ENCODE measurements around the gene MYLK. TPM values are rescaled to one million over a fixed set of nuclear protein-coding genes. Genes with fewer than 3 reads are reported as not detected.

Gene MYLK
- total RNA-seq, 4 donors from 2014 or later, result 9.7 to 92.8 (median 32.5) TPM

DNA sequence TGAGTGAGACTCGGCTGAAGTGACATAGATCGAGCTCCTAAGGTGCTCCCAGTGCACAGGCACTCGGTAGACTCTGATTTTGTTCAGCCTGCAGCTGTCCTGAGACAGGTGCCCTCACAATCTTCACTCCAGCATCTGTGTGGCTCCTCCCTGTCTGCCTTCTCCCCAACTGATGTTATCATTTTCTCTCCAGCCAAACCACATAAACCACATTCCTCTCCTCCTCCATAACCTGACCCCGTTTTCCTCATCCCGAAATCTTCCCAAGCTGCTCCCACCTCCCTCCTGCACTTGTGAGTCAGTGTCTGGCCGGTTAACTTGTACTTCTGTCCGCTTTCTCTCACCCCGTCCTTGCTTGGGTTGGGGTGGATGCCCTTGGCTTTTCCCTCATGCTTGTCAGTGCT lies 206.0 kb downstream of the MYLK start:
- DNase-seq (ENCODE audit: low spot score in 2 of 2), result no peak
- no peak overlapping the region for H3K4me3 ChIP-seq (ENCODE audit: low read depth, poor library complexity, severe bottlenecking)
- no peak for TF ChIP-seq POLR2A (IDR thresholded peaks at IDR 0.05)
- TF ChIP-seq CTCF (IDR thresholded peaks at IDR 0.05), result no peak
- intact Hi-C loops (cut with DNase I; ENCODE audit: low total_unique reads), result no loop called here
- WGBS, 2 donors, result 24 to 36% methylated on average over 8 of the region's 8 CpGs

DNA sequence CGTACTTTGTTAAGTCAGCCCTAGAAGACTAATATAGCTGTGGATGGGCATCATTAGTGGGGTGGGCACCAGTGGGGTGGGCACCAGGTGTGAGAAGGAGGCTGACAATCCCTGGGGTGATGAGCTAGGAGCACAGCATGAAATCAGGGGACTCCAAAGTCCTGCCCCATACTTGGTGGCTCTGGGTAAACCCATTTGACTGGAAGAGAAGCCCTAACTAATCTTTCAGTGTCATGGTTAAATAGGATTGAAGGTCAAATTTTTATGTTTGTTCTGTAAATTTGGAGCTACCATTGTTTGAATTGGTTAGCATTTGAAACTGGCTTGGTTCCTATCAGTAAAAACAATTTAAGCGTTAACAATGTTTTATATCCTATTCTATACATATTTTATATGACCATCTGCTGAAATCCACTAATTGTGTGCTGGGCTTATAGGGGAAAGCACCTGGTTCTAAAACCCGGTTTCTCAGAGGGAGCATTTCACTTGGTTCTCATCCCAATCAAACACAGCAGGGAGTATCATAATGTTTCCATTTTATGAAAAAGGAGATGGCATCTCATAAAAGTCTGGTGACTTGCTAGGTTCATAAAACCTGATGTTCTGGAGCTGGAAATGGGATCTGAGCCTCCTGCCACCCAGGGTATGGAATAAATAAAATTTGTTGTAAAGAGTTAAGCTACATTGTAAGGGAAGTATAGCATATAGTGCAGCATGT lies 211.5 kb downstream of the MYLK start:
- TF ChIP-seq CTCF (IDR thresholded peaks at IDR 0.05), result no peak
- no peak for TF ChIP-seq POLR2A (IDR thresholded peaks at IDR 0.05)
- 90 to 95% methylated on average over 3 of the region's 3 CpGs for WGBS, 2 donors
- no peak overlapping the region for H3K4me3 ChIP-seq (ENCODE audit: low read depth, poor library complexity, severe bottlenecking)
- DNase-seq (ENCODE audit: low spot score in 2 of 2), result no peak
- intact Hi-C loops (cut with DNase I; ENCODE audit: low total_unique reads), result no loop called here

DNA sequence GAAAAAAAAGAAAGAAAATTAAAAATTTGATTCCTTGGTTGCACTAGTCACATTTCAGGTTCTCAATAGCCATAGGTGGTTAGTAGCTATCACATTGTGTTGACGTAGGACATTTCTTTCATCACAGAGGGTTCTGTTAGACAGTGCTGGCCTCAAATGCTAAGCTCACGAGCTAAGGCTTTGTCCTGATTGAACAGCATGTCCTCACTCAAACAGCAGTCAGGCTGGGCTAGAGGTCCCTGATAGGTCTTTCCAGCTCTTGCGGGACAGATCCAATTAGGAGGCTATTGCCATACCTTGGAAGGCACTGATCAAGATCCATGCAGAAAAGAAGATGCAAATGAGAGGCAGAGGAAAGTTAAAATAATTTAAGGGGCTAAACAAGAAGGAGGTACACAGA lies 213.4 kb downstream of the MYLK start:
- no peak for DNase-seq (ENCODE audit: low spot score in 2 of 2)
- intact Hi-C loops (cut with DNase I; ENCODE audit: low total_unique reads), result no loop called here
- H3K4me3 ChIP-seq (ENCODE audit: low read depth, poor library complexity, severe bottlenecking), result no peak overlapping the region
- TF ChIP-seq POLR2A (IDR thresholded peaks at IDR 0.05), result no peak
- TF ChIP-seq CTCF (IDR thresholded peaks at IDR 0.05), result no peak
- WGBS, 2 donors, result 90 to 94% methylated on average over 3 of the region's 3 CpGs

- DNase-seq (ENCODE audit: low spot score in 2 of 2), result no peak
- TF ChIP-seq POLR2A (IDR thresholded peaks at IDR 0.05), result no peak
- no peak for TF ChIP-seq CTCF (IDR thresholded peaks at IDR 0.05)
- 77 to 87% methylated on average over 8 of the region's 8 CpGs for WGBS, 2 donors
- no peak overlapping the region for H3K4me3 ChIP-seq (ENCODE audit: low read depth, poor library complexity, severe bottlenecking)
- intact Hi-C loops (cut with DNase I; ENCODE audit: low total_unique reads), result no loop called here
Observed at GRCh38 chr3:123668906-123669305, 215.2 kb downstream of the MYLK start.

GRCh38 chr3:123667784-123668183 lies 216.3 kb downstream of the MYLK start:
- DNase-seq (ENCODE audit: low spot score in 2 of 2), result no peak
- no peak overlapping the region for H3K4me3 ChIP-seq (ENCODE audit: low read depth, poor library complexity, severe bottlenecking)
- intact Hi-C loops (cut with DNase I; ENCODE audit: low total_unique reads), result no loop called here
- 64 to 68% methylated on average over 6 of the region's 6 CpGs for WGBS, 2 donors
- TF ChIP-seq POLR2A (IDR thresholded peaks at IDR 0.05), result no peak

GRCh38 chr3:123664753-123665152 lies 219.4 kb downstream of the MYLK start:
- intact Hi-C loops (cut with DNase I; ENCODE audit: low total_unique reads), result no loop called here
- no peak for DNase-seq (ENCODE audit: low spot score in 2 of 2)
- no peak overlapping the region for H3K4me3 ChIP-seq (ENCODE audit: low read depth, poor library complexity, severe bottlenecking)
- TF ChIP-seq CTCF (IDR thresholded peaks at IDR 0.05), result no peak
- TF ChIP-seq POLR2A (IDR thresholded peaks at IDR 0.05), result no peak

Measured in lower leg skin (tissue), 4 donors.